GM12801 (cell line): ENCODE measurements around the gene SLC27A4.

Experiments
- TF ChIP-seq, protein P1 (sequence below): IDR thresholded peaks from one replicate; pipeline ENCODE4 v1.5.1; 2011; ENCODE audit warnings: control low read depth; ENCODE audit not compliant: insufficient read length; ENCODE audit errors: extremely low read depth

SLC27A4 gene

DNA sequence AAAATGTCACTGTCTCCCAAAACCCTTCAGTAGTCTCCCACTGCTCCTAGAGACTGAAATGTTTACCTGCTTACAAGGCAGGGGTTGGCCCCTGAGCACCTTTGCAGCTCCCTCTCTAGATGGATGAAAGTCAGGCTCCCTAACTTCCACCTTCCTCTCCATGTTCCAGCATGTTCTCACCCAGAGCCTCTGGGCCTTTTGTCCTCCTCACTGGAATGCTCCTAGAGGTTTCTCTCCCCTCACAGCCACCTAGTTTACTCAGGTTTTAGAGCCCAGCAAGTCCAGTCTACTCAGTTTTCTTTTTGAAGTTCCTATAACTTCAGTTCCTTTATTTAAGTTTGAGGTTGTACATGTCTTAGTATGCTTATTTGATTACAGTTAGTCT lies 30.0 kb downstream of the SLC27A4 start:
- TF ChIP-seq, protein P1, sequence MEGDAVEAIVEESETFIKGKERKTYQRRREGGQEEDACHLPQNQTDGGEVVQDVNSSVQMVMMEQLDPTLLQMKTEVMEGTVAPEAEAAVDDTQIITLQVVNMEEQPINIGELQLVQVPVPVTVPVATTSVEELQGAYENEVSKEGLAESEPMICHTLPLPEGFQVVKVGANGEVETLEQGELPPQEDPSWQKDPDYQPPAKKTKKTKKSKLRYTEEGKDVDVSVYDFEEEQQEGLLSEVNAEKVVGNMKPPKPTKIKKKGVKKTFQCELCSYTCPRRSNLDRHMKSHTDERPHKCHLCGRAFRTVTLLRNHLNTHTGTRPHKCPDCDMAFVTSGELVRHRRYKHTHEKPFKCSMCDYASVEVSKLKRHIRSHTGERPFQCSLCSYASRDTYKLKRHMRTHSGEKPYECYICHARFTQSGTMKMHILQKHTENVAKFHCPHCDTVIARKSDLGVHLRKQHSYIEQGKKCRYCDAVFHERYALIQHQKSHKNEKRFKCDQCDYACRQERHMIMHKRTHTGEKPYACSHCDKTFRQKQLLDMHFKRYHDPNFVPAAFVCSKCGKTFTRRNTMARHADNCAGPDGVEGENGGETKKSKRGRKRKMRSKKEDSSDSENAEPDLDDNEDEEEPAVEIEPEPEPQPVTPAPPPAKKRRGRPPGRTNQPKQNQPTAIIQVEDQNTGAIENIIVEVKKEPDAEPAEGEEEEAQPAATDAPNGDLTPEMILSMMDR = no peak

DNA sequence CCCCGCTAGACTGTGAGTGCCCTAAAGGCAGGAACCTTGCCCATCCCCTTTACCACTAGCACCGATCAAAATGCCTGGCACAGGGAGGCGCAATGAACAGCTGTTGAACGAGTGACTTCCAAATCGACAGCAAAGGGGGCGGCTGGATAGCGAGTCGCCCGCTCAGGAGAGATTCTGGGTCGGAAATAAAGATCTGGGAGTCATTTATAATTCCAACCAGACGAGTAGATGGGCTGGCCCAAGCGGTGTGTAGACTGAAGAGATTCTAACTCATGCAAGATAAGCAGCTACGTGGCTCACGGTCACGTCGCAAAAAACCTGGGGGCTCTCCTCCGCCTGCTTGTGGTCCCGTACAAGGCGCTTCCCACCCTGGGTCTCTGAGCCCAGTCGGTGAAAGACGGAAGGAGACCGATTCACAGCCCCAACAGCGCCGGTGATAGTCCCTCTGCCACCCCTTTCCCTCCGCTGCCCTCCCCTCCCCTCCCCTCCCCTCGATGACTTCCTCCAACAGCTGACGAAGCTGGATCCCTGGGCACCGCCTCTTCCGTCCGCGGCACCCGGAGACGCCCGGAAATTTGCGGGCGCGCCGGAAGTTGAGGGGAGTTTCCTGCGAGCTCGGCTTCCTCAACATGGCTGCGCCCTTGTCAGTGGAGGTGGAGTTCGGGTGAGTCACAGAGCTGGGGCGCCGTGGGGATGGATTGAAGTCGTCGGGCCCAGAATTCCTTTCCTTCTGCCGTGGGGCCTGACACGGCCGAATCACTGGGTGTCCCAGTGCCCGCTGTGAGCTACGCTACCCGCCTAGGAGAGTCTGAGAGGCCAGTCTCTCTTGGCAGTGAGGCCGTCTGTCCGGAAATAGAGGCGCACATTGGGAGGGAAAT lies 30.7 kb downstream of the SLC27A4 start, which contains the start of gene URM1:
Gene URM1, plus strand, starts transcription at position 623 of the 878 bp plus-strand sequence. Its CDS starts 7 bp downstream, at position 630.
- TF ChIP-seq, protein P1 = no peak

DNA sequence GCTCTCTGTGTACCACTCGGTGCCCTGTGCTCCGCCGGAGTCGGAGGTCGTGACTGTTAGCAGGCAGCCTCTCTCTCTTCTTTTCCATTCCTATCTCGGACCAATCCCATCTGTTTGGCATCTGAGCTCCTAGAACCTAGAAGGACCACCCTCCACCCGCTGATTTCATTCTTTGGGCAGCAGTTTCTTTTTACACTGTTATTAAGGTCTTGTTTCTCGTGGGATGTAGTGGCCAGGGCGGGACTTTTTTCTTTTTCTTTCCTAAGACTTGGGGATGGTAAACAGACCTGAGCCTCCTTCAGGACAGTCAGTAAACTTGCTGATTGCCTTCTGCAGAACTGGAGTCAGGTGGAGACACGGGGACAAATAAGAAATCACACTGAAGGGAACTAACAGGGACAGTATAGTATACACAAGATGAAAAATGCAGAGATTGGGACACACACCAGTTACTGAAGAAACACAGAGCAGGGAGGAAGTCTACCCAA lies 31.3 kb downstream of the SLC27A4 start:
- TF ChIP-seq, protein P1 = no peak

DNA sequence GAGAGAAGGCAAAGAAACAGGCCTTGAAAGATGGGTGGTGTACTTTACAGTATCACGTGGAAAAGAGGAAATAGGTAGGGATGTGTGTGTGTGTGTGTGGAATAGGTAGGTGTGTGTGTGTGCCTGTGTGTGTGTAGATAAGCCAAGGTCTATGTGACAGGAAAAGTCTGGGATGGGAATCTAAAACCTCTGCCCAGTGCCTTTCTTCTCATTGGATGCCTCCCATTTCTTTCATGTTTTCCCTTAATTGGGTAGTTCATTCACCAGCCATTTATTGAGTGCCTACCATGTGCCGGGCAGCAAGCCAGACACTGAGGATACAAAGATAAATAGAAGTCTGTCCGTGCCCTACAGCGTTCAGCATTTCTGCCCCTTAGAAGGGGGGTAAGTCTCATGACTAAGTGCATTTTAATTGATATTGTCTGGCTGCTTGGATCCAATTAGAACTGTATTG lies 31.9 kb downstream of the SLC27A4 start:
- TF ChIP-seq, protein P1 = no peak

DNA sequence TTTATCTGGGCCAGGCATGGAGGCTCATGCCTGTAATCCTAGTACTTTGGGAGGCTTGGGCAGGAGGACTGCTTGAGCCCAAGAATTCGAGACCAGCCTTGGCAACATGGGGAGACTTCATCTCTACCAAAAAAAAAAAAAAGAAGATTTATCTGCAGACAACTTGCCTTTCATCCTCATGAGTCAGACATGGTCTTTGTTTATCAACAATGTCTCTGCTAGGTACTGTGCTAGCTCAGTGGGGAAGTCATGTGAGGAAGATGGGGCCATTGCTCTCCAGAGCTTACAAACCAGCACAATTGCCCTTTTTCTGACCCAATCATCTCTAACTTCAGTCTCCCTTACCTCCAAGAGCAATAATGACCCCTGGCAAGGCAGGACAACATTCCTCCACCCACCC lies 32.5 kb downstream of the SLC27A4 start:
- TF ChIP-seq, protein P1 = no peak

DNA sequence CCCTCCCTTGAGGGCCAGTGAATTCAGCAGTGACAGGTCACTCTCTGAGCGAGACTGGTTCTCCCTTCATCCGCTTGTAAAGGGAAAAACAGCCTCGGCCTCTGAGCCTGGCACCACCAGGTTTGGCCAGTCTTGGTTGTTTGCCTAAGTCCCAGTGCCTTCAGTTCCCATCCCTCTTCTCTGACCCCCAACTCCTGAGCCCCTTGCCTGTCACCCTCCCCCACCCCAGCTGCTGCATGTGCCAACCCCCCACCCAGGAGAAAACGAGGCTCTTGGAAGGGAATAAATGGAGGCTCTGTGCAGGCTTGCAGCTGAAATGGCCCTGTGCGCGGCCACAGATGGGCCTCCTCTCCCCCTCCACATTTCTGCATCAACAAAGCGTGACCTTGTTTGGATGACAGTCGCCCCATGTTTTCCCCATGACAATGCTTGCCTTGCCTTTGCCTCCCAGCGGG lies 33.9 kb downstream of the SLC27A4 start:
- TF ChIP-seq, protein P1 = no peak

DNA sequence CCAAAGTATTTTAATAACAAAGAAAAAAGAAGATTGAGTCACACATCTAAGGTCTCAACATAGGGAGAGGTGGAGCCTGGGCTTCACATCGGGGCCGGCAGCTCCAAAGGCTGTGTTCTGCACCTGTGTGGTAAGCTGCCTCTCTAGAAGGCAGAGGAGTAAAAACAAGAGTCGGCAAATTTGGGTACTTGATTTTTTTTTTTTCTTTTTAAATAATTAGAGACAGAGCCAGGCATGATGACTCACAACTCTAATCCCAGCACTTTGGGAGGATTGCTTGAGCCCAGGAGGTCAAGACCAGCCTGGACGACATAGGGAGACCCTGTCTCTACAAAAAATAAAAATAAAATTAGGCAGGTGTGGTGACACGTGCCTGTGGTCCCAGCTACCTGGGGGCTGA lies 35.5 kb downstream of the SLC27A4 start:
- TF ChIP-seq, protein P1 = no peak
